Spleen (tissue), 7 donors: ENCODE measurements around the gene NOTCH1.
A peak's percentile ranks its signal among the peaks of the same experiment; 100 is the strongest.

Source experiments
- POLR2AphosphoS5 ChIP-seq, 3 donors: sonication (generic); formaldehyde crosslinking; IDR thresholded peaks; one replicate each; pipeline ENCODE4 v1.5.1; 2017; ENCODE audit warnings: antibody characterized with exemption in 3 of 3
- TF ChIP-seq, protein P1 (sequence below), 11 experiments: fragments of 200-600 bp in 7 of 11; fragments of 450-650 bp in 4 of 11; sonication (generic) in 4 of 11; IDR thresholded peaks in 8 of 11; conservative IDR thresholded peaks in 3 of 11; 1 replicate in 7 of 11; 2 replicates in 4 of 11; pipeline versions ENCODE4 v1.4.0 to v1.8.0; 2016 to 2021; ENCODE audit warnings: antibody characterized with exemption in 11 of 11, inconsistent platforms in 4 of 11, mild to moderate bottlenecking in 1 of 11
- donor health status: DM: no; HTN: no; CAD: no; lungs with moderate emphysema.
- donor health status: DM: no; HTN: no; CAD: no.
- donor health status: DM: no; HTN: no; CAD: no.

- TF ChIP-seq, protein P1, sequence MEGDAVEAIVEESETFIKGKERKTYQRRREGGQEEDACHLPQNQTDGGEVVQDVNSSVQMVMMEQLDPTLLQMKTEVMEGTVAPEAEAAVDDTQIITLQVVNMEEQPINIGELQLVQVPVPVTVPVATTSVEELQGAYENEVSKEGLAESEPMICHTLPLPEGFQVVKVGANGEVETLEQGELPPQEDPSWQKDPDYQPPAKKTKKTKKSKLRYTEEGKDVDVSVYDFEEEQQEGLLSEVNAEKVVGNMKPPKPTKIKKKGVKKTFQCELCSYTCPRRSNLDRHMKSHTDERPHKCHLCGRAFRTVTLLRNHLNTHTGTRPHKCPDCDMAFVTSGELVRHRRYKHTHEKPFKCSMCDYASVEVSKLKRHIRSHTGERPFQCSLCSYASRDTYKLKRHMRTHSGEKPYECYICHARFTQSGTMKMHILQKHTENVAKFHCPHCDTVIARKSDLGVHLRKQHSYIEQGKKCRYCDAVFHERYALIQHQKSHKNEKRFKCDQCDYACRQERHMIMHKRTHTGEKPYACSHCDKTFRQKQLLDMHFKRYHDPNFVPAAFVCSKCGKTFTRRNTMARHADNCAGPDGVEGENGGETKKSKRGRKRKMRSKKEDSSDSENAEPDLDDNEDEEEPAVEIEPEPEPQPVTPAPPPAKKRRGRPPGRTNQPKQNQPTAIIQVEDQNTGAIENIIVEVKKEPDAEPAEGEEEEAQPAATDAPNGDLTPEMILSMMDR (IDR thresholded peaks at IDR 0.05 in 8 of 11, conservative IDR thresholded peaks at IDR 0.05 in 3 of 11), result no peak
- peak in 1 of 3 donors; percentile 9 for TF ChIP-seq POLR2AphosphoS5 (IDR thresholded peaks at IDR 0.05)
These were observed 47.7 kb downstream of the NOTCH1 start for GRCh38 chr9:136497916-136498695.
